ENCODE results near the gene PAFAH2. TPM values are rescaled to one million over a fixed set of nuclear protein-coding genes. Genes with fewer than 3 reads are reported as not detected.

The PAFAH2 gene
- total RNA-seq, 1 donor from 2014 or later, result 20.2 TPM

DNA sequence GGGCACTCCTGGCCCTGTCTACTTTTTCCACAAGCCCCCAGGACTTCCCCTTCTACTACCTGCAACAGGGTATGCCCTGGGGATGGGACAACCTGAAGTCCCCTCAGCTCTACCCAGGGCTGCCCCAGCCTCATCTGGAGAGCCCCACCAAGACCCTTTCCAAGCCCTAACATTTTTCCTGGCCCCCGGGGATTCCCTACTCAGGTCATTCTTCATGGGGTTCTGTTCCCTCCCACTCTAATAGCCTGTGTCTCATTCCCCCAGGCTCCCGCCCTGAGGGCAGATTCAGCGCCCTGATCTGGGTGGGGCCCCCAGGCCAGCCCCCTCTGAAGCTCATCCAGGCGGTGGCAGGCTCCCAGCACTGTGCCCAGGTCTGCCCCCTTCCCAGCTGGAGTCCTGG is 33.3 kb upstream of the PAFAH2 start:
- no peak for DNase-seq

DNA sequence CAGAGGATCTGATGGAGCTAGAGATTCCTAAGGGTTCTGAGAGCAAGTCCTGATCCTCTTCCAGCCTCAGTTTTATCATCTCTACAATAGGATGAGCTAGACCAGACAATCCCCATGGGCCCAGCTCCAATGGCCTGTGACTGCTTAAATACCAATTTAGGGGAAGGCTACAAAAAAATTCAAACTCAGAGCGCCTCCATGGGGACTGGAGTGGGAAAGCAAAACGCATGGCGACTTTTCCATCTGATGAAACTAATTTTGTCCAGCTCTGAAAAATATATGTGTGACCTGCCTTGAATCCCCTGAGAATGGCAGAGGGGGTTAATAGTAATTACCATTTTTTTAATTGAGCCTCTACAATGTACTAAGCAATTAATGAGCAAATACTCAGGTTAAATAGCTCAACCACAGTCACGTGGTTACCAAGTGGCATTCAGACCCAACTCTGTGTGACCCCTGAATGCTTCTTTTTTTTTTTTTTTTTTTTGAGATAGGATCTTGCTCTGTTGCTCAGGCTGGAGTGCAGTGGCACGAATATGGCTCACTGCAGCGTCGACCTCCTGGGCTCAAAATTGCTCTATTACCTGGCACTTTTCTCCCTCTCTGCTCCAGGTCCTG is 32.1 kb upstream of the PAFAH2 start:
- DNase-seq, result no peak

DNA sequence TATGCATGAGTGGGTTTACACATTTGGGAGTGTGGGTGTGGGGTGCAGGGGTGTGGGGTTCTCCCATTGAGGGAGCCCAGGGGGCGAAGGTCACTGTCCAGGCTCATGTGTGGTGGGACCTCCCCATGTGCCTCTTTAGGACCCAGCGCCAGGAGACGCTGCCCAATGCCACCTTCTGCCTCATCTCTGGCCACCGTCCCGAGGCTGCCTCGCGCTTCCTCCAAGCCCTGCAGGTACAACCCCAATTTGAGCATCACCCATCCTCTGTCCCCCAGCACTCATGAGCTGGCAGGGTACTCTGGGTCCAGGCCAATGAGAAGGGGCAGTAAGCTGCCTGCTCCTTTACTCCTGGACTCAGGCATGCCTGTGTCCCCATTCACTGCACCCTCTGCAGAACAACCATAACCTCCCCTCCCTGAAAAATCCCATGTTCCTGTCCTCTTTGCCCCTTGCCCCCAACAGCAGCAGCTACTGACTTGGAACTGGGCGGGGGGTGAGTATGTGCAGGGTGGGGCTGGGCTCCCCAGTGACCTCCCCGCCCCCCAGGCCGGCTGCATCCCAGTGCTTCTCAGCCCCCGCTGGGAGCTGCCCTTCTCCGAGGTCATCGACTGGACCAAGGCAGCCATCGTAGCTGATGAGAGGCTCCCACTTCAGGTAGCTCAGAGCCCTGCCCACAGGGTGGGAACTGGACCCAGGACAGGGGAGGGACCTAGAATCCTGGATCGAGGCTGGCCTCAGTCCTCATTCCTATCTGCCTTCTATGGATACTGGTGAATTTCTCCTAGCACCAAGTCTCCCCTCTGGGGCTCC is 31.4 kb upstream of the PAFAH2 start:
- no peak for DNase-seq

DNA sequence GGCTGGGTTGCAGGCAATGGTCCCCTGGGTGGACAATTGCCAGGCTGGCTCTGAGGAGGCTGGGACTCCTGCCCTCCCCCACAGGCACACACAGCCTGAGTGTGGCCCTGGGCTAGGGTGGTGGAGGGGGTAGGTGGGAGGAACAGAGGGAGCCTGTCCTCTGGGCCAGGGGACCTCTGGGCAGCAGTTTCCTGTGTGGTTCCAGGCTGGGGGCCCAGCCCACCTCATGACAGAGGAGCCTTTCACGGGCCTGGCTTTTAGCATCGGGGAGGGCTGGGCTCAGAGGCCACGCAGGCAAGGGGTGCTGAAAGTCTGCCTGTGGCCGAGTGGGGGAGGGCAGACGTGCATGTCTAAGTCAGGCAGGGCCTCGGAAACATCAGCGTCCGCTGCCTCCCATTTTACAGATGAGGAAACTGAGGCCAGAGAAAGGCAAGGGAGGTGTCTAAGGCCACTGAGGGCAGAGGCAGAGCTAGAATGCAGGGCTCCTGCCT is 30.7 kb upstream of the PAFAH2 start:
- peak; percentile 51 for DNase-seq

DNA sequence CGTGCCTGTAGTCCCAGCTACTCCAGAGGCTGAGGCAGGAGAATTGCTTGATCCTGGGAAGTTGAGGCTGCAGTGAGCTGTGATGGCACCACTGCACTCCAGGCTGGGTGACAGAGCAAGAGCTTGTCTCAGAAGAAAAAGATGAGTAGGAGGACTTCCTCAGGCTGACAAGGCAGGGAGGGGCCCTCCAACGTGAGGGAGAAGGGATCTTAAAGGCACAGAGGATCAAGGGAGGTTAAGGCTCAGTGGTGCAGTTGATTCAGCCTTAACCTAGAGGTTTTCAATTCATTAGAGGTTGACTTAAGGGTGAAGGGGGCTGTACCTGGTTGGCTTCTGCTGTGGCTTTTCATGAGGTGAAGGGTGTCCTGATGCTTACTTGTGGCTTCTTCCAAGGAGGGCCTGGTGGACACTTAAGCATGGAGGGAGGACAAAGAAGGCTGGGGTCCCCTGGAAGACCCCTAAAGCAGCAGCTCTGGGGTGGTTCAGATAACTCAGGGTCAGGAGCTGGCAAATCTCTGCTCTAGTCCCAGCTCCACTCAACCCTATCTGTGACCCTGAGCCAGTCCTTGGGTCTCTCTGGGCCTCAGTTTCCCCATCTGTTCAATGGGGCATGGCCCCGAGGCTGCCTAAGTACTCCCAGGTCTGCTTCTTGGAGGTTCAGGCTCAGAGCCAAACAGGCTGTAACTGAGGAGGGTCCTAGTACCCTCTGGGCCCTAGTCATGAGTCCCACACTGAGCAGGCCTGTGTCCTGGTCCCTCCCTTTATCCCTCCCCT is 30.0 kb upstream of the PAFAH2 start:
- DNase-seq, result no peak

DNA sequence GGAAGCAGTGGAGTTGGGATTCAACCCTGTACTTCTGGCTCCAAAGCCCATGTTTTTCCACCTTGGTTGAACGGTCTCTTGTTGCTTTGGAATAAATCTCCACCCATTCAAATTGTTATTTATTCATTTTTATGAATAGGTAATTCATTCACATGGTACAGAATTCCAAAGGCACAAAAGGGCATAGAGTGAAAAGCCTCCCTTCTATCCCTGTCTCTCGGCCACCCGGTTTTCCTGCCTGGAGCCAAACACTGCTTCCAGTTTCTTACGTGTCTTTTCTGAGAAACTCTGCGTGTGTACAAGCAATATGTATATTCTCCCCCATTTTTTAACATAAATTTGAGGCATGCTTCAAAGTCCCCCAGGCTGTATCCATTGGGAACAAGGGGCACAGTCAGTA is 27.7 kb upstream of the PAFAH2 start:
- DNase-seq, result no peak

DNA sequence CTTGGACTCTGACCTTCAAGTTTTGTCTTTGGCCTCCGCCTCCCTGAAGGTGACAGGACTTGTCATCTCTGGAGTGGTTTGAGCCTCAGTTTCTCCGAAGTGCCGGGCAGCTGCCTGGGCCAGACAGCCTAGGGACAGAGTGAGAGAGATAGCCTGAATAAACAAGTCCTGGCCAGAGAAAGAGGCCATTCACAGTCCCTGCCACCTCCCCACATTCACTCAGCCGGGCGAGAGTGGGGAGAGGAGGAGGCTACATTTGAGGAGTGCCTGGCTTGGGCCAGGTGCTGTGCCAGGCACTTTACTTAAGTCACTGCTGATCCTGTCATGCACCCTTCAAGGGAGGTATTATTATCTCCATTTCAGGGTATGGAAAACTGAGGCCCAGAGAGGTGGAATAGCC is 27.2 kb upstream of the PAFAH2 start:
- no peak for DNase-seq

DNA sequence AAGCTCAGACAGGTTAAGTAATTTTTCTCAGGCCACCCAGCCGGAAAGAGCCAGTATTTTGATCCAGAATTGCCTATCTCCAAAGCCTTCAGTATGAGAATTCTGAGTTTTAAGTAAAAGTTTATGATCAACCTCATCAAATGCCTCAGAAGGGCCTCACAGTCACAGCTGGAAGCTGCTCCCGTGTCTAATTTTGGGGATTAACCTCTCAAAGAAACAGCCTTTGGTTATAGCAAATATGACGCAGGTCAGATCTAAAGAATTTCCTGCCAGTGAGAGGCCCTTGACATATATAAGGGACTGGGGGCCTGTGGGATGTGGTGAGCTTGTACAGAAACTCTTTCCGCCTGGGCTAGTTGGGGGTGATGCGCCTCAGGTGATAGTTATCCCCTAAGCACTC is 26.0 kb upstream of the PAFAH2 start:
- peak; percentile 62 for DNase-seq

DNA sequence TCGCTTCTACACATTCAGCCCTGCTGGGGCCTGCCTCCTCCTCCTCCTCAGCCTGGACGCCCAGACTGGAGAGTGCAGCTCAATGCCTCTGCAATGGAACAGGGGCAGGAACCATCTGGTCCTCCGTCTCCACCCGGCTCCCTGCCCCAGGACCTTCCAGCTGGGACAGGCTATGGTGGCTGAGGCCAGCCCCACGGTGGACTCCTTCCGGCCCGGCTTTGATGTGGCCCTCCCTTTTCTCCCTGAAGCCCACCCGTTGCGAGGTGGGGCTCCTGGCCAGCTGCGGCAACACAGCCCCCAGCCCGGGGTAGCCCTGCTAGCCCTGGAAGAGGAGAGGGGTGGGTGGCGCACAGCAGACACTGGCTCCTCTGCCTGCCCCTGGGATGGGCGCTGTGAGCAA is 25.1 kb upstream of the PAFAH2 start:
- DNase-seq, result no peak

DNA sequence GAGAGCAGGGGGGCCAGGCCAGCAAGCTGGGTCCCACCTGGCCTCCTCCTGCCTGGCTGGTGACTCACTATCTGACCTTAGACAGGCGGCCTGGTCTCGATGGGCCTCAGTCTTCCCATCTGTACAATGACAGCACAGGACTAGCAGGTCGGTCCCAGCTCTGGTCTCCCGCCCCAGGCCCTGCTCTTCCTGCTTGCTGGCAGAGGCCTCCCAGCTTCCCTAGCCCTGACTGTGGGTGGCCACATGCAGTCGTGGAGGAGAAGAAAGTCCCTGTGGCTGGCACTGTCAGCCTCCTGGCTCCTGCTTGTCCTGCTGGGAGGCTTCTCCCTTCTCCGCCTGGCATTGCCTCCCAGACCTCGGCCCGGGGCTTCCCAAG is 24.5 kb upstream of the PAFAH2 start:
- DNase-seq, result no peak

DNA sequence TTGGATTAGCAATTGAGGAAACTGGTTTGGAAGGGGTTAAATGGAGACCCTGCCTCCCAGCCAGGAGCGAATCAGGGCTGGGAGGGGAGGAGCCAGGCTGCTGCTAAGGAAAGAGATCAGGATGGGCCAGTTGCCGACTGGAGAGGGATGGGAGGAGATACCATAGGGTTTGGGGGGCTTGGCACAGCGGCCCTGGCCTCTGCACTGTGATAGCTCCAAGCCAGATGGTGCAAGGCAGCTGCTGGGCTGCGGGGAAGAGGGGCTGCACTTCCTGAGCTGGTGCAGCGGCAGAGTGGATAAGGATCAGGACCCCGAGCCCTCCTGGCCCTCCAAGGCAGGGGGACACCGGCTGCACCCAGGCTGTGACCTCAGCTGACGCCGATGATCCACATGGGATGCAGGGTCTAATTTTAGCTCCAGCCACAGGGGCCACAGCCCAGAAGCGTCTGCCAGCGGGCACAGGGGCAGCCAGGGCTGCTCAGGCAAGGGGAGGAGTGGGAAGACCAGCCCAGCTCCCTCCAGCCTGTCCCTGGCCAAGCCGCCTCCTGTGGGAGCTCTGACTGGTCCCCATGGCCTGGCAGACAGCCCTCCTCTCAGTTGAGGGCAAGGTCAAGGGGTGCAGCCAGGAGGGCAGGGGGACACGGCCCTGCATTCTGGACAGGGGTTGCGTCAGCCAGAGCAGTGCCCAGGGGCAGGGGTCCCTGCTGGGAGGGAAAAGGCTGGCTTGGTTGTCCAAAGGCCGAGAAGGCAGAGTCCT is 24.0 kb upstream of the PAFAH2 start, which contains the start of gene EXTL1:
EXTL1 (plus strand) TSS at position 129 of the 757 bp plus-strand sequence. CDS start 872 bp downstream, outside the sequence.
- DNase-seq, result peak; percentile 96

DNA sequence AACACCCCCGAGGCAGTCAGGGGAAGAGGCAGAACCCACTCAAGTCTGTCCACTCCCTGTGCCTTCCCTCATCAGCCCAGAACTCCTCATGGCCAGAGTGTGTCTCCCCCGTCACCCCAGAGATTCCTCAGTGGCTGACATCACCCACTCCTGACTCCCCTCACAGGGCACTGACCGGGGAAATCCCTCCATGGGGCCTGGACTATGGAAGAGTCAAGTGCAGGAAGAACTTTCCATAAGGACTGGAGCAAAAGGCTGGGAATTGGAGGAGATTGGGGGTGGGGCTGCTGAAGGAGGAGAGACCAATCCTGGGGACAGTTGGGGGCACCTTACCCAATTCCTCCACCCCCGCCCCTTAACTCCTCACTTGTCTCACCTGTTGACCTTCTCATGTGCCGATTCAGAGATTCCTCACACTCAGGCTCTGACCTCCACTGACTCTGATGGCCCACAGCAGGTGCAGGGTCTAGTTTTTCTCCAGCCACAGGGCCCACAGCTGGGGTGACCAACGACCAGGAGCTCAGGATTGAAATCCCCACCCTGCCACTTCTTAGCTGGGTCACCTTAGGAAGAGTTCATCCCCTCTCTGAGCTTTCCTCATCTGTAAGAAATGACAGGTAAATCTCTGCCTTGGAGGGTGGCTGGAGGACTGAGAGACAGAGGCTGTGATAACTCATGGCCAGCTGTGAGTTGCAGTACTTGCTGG is 23.2 kb upstream of the PAFAH2 start:
- DNase-seq, result no peak

DNA sequence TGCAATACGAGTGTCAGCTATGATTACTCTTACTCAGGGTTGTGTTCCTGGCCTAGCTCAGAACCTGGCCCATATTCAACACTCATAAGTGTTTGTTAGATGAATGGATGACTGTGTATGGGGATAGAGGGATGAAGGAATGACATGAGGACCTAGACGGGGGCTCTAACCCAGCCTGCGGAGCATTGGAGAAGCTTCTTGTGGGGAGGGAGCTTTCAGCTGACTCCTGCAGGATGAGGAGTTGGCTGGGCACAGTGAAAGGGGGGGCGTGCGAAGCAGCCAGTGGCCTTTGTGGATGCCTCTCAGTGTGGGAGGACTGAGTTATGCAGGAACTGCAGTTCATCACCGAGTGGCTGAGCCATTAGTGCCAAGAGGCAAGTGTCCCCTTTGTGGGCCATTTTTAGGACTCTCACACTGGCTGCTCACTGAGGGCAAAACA is 22.5 kb upstream of the PAFAH2 start:
- peak; percentile 50 for DNase-seq

DNA sequence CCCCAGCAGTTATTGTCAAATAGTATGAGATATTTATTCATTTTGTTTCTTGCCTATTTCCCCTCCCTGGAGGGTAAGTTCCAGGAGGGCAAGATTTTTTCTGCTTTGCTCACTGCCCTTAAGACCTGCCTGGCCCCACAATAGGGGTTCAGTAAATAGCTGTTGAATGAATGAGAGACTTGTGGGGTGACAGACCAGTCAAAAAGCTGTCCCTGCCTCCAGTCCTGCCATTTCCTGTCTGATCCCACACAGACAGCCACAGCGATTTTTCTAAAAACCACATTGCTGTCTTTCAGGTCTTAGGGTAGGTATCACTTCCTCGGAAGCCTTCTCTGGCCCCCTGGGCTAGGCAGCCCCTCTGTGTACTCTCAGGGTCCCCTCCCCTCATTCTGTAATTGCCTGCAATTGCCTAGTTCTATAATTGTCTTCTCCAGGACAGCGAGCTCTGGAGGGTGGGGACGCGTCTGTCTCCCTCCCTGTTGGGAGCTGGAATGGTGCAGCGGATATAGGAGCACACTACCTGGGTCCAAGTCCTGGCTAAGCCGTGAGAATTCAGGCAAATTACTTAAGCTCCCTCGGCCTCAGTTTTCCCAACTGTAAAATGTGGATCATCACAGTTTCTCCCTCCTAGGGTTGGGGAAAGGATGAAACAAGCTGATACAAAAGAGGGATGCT is 21.9 kb upstream of the PAFAH2 start:
- no peak for DNase-seq

DNA sequence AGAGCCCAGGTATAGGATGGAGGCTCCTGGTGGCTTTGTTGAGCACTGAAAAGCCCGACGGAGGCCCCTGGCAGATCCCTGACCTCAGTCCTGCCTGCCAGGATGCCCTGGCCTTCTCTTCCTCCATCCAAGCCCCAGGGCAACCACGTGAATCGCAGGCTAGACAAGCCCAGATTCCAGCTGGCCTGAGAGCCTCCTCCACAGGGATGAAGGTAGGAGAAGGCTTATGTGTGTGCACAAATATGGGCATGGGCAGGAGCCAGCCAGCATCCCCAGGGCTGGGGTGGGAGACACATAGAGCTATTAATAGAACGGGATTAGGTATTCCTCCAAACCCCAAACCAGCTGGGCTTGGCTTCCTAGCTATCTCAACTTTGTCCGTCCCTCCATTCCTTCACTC is 19.7 kb upstream of the PAFAH2 start:
- DNase-seq, result peak; percentile 44

DNA sequence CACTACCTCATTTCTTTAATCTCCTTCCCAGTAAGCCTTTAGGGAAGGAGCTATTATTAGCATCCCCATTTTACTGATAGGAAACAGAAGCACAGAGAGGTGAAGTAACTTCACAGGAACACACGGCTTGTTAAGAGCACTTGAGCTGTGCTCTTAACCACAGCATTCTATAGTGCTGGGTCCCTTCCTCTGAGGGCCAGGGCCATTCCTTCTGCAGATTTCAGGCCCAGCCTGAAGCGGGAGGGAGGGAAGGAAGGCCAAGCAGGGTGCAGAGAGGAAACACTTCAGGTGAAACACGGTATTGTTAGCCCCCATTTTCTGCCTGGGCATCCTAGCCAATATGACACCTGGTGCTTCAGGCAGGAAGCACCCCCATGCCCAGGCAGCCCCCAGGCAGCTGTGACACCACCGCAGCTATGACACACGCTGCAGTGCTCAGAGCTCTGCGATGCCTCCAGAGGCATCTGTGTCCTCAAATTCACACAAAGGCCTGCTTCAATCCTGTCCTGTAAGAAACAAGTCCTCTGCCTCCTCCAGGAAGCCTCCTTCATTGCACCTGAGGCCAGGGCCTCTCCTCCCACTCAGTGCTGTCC is 19.2 kb upstream of the PAFAH2 start:
- no peak for DNase-seq

DNA sequence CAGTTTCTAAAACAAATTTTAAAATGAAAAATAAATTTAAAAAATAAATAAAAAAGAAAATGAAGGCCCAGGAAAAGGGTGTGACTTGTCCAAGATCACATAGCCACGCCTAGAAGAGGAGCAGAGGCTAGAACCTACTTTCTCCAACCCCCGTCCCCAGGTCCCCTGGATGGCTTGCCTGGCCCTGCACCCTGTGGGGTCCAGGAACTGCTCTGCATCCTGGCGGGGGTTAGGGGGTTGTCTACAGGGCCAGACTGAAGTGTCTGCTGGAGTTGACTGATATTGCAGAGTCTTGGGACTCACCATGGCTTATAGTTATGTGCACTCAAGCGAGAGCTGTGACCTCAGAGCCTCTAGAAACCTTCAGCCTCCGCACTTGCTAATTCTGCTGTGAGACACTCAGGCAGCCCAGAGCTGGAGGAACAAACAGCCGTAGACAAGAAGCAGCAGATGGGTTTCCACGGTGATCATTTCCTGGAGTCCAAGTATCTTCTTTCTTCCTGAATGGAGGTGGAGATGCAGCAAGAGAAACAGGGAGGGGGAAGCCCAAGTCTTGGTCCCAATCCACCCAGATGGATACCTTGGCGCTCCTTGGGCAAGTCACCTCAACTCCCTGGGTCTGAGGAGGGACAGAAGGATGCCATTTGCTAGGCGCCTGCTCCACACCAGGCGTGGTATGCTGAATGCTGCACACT is 18.5 kb upstream of the PAFAH2 start:
- peak; percentile 64 for DNase-seq

DNA sequence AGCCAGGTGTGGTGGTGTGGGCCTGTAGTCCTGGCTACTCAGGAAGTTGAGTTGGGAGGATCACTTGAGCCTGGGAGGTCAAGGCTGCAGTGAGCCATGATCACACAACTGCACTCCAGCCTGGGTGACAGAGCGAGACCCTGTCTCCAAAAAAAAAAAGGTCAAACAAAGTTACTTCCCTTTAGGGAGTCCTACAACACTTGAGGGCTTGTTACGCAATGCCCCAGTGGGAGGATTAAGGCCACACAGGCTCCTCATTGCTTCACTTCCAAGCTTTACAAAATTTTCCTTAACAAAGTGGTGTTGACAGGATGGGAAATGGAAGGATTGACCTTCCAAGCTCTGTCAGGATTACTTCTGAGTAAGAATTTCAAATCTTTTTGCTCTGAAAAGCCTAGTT is 17.5 kb upstream of the PAFAH2 start:
- no peak for DNase-seq

DNA sequence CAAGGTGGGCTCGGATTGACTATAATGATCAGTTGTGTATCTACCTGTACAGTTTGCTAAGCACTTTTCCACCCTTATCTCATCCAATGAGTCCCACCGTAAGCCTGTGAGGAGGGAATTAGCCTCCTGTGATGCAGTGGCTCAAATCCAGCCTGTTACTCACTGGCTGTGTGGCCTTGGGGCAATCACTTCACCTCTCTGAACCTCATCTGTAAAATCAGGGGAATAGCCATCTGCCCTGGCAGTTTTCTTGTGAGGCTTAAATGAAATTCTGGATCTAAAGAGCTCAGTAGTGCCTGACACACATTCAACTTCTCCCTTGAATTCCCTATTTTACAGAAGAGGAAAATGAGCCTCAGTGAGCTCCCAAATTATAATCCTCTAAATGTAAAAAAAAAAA is 16.3 kb upstream of the PAFAH2 start:
- DNase-seq, result no peak

DNA sequence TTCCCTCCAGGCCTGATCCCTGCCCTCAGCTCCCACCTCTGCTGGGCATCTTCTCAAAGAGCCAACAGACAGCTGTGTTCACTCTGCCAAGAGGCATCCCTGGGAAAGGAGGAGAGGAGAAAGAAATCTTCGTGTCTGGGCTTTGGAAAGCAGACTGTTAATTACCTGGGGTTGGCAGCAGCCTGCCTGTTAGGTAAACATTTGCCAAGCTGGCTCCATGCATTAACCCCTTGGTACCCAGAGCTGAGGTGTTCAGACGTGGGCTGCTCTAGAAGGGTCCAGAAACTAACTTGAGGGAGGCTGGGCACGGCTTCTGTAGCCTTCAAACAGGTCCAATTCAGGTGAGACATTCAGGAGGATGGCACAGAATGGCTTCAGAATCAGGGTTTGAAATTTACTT is 15.0 kb upstream of the PAFAH2 start:
- no peak for DNase-seq
